Fibroblast of the conjunctiva (primary cell): ENCODE measurements around the gene ARHGAP40.
"Not testable (repeated sequence)": the region's sequence is repeated elsewhere in the genome, so short reads cannot be mapped to it uniquely, and the experiment has no call there.

Source experiments
- DNase-seq: peaks from one replicate; pipeline ENCODE4 v3.0.0-alpha.2; 2010; ENCODE audit warnings: low read depth

The ARHGAP40 gene

DNA sequence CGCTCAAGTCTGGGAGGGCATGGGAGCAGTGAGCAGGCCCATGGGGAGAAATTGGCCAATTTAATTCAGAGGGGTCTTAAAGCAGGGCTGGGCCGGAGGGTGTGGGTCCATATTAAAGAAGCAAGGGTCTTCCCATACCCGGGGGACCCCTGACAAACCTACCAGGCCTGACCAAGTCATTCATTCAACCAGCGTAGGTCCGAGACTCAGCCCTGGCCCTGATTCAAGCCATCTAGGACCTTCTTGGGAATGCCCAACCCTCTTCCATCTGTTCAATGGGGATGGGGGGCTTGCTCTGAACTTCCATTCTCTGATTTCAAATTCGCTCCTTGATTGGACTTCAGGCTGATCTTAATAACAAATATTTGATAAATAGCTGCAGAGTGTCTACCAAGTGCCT lies 13.3 kb upstream of the ARHGAP40 start:
- no peak for DNase-seq

DNA sequence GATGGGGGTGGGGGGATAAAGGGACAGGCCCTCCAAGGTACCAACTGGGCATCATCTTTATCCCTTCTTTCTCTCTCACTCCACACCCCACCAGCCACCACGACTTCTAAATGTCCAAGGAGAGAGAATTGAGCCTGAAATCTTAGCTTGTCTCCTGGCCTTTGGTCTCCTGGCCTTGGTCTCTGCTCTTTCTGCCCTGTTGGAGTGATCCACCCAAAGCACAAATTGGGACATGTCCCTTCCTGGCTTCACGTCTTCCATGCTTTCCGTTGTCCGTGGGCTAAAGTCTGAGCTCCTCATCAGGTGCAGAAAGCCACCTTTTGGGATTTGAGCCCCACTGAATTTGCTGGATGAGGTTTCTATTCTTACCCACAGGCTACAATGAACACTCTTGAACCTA lies 12.3 kb upstream of the ARHGAP40 start:
- no peak for DNase-seq

DNA sequence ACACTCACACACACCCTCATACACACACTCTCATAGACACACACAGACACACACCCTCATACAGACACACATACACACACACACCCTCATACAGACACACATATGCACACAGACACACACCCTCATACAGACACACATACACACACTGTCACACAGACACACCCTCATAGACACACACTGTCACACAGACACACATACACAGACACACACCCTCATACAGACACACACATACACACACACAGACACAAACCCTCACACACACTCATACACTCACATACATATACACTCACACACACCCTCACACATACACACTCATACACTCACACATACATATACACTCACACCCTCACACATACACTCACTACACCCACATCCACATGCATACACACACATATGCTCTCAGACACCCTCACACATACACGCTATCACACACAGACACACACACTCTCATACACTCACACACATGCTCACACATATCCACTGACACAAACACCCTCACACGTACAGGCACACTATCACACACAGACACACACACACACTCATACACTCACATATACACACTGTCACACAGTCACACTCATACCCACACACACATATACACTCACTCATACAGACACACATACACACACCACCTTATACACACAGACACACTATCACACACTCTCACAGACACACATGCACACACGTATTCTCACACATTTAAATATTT lies 11.5 kb upstream of the ARHGAP40 start:
- no peak for DNase-seq

DNA sequence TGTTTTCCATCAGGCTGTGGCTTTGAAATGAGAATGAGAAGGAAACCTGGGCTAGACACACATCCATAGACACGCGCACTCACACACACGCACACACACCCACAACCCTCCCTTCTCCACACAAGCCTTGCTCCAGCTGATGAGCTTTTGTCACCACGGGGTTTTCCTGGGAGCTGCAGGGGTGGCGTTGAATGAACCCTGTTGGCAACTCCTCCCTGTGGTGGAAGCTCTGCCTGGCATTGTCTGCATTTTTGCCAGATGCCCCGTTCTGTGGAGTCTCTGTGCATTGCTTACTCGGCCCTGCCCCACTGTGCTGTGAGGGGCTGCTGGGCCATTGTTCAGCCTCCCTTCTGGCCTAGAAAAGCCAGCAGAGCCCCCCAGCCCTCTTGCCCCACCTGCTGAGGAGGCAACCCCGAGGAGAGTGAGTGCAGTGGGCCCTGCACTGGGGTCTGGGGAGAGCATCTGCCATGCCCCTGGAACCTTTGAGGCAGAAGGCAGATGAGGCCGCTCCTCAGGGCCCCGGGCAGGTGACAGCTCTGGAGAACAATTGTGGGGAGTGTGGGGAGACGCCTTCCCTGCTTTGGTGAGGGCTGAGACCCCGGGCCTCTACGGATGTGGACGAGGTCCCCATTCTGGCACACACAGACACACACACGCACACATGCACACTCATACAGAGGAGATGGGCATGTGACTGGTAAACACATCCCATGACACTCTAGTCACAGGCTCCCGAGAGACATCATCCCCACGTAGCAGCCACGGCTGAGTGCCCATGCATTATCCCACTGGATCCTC lies 10.7 kb upstream of the ARHGAP40 start:
- DNase-seq = no peak

DNA sequence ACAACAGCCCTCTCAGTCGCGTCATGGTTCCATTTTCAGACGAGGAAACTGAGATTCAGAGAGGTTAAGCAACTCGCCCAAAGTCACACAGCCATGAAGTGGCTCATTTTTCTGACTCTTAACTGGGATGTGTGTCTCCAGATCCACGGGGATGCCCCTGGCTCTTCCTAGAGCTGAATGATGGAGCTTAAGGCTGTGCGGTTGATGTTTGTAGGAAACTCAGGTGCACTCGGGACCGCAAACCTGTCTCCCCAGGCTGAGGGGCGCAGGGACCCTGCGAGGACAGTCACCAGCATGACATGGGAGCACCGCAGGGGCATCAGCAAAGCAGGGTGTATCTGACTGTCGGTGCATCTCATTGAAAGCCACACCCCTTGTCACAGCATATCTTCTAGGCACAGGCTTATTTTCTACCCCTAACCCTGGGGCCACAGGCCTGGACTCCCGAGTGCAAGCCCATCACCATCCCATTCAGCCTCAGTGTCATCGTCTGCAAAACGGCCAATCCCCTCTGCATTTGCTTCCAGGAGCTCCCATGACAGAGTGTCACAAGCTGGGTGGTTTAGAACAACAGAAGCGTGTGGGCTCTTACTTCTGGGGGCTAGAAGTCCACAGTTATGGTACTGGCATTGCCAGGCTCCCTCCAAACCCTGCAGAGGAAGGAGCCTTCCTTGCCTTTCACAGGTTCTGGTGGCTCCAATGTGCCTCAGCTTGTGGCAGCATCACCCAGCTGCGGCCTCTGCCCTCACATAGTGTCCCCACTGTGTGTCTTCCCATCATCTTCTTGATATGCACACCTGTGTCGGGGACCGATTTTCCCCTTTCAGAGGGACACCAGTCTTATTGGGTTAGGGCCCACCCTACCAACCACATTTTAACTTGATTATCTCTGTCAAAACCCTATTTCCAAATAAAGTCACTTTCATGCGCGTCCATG lies 9.9 kb upstream of the ARHGAP40 start:
- no peak for DNase-seq

DNA sequence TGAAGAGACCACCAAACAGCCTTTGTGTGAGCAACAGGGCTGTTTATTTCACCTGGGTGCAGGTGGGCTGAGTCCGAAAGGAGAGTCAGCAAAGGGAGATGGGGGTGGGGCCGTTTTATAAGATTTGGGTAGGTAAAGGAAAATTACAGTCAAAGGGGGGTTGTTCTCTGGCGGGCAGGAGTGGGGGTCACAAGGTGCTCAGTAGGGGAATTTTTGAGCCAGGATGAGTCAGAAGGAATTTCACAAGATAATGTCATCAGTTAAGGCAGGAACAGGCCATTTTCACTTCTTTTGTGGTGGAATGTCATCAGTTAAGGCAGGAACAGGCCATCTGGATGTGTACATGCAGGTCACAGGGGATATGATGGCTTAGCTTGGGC lies 9.2 kb upstream of the ARHGAP40 start:
- DNase-seq = not testable (repeated sequence)

DNA sequence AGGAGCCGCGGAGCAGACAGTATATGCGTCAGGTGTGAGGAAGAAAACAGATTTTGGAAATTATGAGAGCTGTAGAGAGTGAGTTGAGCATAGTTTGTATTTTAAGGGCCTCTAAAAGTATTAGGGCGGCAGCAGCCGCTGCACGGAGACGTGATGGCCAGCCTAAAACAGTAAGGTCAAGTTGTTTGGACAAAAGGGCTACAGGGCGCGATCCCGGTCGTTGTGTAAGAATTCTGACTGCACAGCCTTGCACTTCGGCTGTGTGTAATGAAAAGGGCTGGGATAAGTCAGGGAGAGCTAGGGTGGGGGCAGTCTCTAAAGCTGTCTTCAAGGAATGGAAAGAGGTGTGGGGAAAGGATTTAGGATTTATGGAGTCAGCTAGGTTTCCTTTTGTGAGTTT lies 7.3 kb upstream of the ARHGAP40 start:
- not testable (repeated sequence) for DNase-seq

DNA sequence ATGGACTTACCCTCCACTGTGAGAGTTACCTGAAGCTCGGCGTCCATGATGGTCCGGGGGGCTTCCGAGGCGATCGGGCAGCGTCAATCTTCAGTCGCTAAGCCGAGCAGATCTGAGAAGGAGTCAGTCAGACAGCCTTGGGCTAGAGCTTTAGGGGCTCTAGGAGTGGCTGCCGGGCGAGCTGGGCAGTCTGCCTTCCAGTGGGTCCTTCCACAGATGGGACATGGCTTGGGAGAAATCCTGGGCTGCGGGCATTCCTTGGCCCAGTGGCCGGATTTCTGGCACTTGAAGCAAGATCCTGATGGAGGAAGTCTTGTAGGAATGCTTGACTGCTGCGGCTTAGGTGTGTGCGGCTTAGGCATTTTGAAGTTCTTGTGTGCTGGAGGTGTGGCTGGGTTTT lies 5.7 kb upstream of the ARHGAP40 start:
- not testable (repeated sequence) for DNase-seq

DNA sequence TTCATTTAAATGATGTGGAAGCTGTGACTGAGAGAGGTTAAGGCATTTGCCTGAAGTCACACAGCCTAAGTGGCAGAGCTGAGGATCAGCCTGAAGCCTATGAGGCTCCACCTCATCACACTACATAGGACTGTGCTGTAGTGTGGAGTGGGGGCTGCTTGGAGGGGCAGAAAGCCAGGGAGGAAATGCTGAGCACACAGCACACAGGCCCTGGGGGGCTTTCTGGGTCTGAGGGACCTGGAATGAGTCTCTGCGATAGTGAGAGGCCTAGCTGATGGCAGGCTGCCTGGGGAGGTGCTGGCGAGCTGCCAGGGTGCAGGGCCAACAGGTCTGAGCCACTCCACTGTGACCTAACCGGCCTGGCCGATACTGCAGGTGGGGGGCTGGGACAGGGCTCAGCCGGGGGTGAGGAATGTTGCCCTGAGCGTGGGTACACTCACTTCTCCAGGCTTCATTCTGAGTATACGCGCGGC lies 2.2 kb upstream of the ARHGAP40 start:
- DNase-seq = no peak

DNA sequence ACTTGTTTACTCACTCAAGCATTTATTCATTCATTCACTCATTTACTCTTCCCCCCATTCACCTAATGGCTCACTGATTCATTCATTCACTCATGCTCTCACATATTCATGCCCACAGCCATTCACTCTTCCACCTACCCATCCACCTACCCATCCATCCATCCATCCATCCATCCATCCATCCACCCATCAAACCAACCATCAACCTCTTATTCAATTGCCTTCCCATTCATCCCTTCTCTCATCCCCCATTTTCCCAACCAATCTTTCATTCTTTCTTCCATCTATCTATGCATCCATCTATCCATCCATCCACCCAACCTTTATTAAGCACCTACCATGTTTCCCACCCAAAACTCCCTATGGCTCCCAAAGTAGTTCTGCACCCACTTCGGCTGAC lies 1.6 kb upstream of the ARHGAP40 start:
- DNase-seq = no peak

DNA sequence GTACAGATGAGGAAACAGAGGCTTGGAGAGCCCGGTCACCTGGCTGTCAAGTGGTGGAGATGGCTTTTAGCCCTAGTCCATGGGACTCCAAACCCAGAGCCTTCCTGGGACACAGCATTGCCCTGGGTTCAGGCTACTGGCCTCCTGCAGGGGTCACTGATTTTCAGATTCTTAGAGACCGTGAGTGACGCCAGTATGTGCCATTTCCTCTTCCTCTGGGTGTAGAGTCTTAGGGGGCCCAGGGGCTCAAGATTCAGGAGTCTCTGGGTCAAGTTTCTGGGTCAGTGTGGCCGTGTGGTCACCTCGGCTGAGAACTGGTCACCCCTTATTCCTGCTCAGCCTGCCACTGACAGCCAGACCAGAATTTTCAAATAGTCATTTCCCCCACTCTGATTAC lies 574 bp downstream of the ARHGAP40 start:
- no peak for DNase-seq

DNA sequence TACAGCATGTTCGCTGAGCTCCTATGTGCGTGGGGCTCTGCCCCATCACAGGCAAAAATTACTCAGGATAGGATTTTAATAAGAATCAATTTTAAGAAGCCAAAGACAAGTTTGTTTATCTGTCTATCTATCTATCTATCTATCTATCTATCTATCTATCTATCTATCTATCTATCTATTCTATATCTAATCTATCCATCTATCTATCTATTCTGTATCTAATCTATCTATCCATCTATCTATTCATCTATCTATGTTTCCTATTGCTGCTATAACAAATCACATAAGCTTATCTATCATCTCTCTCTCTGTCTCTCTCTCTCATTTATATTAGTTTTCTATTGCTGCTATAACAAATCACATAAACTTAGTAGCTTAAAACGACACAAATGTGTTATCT lies 1.7 kb downstream of the ARHGAP40 start:
- no peak for DNase-seq

DNA sequence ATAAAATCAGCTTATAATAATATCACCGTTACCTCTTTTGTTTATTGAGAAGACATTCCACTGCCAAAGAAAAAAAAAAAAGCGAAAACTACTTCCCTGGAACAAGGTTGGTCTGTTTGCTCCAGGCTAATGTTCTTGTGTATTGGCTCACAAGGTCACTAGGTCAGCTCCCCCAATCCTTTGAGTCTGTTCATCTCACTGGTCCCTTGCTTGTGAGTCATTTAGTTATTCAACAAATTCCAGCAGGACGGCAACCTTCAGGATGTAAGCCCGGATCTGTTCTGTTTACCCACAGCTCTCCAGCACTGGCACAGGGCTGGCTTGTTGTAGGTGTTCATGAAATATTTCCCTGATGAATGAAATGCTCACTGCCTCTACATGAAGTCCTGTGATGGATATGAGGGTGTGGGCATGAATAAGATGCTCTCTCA lies 3.3 kb downstream of the ARHGAP40 start:
- DNase-seq = no peak

DNA sequence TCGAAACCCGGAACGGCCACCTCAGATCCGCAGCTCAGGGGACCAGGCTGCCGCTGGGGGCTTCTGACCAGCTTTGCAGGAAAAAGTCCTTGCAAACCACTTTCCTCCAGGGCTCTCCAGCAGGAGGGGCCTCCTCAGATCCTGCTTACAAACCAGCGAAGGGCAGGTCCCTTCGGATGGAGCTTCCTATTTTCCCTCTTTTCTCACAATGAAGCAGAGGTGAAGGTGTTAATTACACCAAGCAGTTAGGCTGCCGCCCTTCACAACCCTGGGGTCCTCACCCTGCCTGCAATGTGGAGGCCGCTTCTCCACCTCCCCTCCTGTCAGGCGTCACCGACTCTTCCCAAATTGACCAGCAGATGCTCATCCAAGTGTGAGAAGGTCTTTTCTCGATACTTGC lies 5.7 kb downstream of the ARHGAP40 start:
- DNase-seq = no peak

DNA sequence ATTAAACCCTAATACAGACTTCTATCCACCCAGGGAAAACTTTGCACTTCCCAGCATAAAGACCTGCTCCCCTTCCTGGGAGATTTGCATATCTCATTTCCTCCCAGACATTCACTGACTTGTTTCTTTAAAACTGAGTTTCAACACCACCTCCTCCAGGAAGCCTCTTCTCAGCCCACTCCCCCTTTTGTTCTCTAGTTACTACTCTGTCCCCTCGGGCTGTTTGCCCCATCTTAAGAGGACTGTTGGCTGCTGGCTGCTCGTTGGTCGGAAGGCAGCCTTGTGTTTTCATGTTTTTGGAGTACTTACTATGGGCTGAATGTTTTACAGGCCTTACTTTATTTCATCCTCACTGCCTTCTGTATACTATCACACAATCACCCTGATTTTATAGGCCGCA lies 6.6 kb downstream of the ARHGAP40 start:
- DNase-seq = no peak

DNA sequence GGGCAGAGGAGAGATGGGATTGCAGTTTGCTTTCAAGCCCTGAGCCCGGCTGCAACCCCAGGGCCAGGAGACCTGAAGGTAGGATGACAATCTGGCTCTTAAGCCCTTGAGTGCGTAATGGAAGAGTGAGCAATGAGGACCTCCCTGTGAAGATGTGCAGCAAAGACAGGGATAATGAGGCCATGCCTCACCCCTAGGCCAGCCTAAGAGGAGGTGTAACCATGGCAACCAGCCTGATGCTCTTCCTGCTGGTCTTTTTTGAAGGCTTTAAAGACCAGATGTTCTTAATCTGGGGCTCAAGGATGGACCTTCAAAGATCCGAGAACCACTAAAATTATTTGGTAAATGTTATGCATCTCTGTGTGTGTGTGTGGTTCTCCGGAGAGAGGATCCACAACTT lies 8.2 kb downstream of the ARHGAP40 start:
- DNase-seq = no peak

DNA sequence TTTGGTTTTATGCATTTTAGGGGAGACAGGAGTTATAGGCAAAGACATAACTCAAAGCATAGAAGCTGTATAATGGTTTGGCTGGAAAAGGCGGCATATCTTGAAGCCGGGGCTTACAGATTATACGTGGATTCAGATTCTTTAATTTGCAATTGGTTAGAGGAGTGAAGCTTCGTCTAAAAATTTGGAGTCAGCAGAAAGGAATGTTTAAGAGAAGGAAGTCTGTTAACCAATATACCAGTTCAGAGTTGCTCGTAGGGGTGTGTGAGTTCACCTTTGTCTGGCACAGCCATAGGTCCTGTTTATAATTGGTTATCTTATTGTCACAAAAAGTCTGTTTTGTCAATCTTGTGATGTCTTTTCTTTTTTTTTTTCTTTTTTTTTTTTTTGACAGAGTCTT lies 8.9 kb downstream of the ARHGAP40 start:
- DNase-seq = no peak

DNA sequence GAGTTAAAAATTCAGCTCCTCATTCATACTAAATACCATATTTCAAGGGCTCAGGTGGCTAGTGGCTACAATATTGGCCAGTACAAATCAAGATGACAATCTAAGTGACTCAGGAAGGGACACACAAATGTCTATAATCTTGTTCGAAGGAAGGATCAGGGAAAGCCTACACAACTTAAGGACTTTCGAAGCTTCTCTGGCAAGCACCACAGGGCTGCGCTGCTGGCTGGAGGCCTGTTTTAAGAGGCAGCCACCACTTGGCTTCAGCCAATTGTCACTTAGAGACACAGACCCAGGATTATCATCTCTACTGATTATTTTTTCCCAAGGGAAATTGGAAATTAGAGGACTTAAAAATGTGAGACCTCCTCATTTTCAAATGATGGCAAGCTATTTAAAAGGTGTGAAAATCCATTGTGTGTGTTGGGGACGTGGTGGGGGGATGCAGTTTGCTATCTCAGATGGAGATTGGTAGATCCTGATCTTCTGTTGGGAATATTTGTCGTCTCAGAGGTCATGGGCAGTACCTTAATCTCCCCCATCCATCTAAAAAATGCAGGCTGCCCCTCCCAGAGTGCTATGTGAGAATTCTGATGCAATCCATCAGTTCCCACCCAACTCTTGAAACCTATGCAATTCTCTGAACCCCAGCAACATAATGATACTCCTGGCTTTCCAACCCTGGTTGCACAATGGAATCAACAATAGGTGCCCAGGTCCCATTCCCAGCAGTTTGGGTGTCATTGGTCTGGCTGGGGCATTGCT lies 11.3 kb downstream of the ARHGAP40 start:
- DNase-seq = no peak

DNA sequence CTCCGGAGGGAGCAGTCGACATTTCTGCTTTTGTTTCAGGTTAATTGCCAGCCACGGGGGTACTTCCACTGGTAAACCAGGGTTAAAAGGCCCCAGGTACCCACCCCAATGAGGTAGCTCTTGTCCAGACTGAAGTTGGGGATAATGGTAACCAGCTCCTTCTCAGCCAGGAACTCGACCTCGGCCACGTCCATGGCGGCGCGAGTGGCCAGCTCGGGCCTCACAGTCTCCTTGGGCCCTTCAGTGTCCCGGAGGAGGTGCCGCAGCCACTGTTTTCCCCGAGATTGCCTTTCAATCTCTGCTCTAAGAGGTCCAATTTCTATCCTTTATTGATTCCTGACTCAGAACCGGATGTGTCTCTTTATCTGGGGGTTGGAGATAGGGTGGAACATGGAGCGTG lies 13.7 kb downstream of the ARHGAP40 start:
- DNase-seq = no peak

DNA sequence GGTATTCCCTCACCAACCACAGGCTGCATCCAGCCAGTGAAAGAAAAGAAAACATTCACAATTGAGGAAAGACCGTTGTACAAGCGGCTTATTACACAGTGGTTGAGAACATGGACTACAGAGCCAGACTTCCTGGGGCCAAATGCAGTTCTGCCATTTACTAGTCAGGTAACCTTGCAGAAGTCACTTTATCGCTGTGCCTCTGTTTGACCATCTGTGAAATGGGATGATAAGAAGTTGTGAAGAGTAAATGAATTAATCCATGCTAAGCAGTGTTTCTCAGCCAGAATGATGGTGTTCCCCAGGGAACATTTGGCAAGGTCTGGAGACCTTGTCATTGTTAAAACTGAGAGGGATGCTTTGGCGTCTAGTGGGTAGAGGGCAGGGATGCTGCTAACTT lies 14.8 kb downstream of the ARHGAP40 start:
- no peak for DNase-seq

DNA sequence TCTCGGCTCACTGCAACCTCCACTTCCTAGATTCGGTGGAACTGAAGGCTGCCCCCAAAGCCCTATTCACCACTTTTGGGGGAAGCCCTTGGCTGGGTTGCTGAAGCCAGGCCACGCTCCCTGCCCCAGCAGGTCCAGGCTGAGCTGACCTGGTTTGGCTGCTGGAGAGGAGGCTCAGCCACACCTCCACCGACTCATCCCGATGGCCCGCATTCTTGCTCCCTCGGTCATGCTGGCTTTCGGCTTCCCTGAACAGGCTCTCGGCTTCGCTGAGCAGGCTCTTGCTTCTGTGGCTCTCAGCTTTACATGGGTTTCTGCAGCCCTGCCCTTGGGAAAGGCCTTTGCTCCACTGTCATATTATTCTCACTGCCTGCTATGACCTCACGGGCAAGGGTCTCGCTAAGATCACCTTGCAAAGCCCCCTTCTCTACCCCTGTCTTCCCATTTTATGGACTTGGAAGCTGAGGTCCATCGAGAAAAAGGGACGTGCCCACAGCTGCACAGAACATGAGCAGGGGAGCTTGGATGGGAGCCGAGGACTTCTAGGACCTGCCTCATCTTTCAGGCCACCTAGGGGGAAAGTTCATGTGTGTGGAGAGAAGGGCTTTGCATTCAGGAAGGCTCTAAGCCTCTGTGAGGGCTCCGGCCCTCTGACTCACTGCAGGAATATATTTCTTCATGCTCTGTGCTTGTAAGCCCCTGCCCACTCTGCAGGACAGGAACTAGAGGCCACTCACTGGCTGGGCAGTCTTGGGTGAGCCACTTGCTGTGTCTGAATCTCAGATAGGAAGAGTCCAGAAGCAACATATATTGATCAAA lies 15.6 kb downstream of the ARHGAP40 start:
- no peak for DNase-seq
